ENCODE results near the gene CCL2. TPM values are rescaled to one million over a fixed set of nuclear protein-coding genes. Genes with fewer than 3 reads are reported as not detected.
A peak's percentile ranks its signal among the peaks of the same experiment; 100 is the strongest.

CCL2 gene
- total RNA-seq, 1 donor from 2014 or later: 7.0 TPM

GRCh38 chr17:34253139-34253525, 2.0 kb upstream of the CCL2 start:
- no peak overlapping the region for H3K4me2 ChIP-seq
- H3K79me2 ChIP-seq (ENCODE audit: low read depth): no peaks in the 10 kb centered on the region
- H3K27ac Mint-ChIP-seq: no peak overlapping the region
- H3K36me3 Mint-ChIP-seq: no peaks in the 10 kb centered on the region
- H3K9me3 ChIP-seq (ENCODE audit: low read depth): no peaks in the 10 kb centered on the region
- peaks cover 4% of the 10 kb centered on the region for H3K27me3 Mint-ChIP-seq (ENCODE audit: insufficient read depth, low read depth)
- no peaks in the 10 kb centered on the region for H4K20me1 ChIP-seq (ENCODE audit: low read depth)
- no peak for DNase-seq (ENCODE audit: low spot score)
- H3K27ac ChIP-seq: no peak overlapping the region
- H3K9ac ChIP-seq: no peak overlapping the region
- no peaks in the 10 kb centered on the region for H3K9me3 Mint-ChIP-seq
- H2AFZ ChIP-seq (replicated peaks): no peak overlapping the region
- no peaks in the 10 kb centered on the region for H3K36me3 ChIP-seq
- H3K27me3 ChIP-seq: no peaks in the 10 kb centered on the region
- TF ChIP-seq CTCF (IDR thresholded peaks at IDR 0.05) (no peak), EZH2phosphoT487 (IDR thresholded peaks at IDR 0.05) (no peak), EZH2 (IDR thresholded peaks at IDR 0.05) (no peak)
- peaks cover 13% of the 10 kb centered on the region for H3K4me1 ChIP-seq
- peaks cover 40% of the 10 kb centered on the region for H3K4me1 Mint-ChIP-seq
- no peak overlapping the region for H3K4me3 Mint-ChIP-seq
- H3F3A ChIP-seq (ENCODE audit: low read depth): peaks cover 16% of the 10 kb centered on the region
- no peak overlapping the region for H3K4me3 ChIP-seq

- H4K20me1 ChIP-seq (ENCODE audit: low read depth): no peaks in the 10 kb centered on the region
- Mint-ChIP-seq H3K4me3 (peak overlapping the region; percentile 23), H3K27me3 (ENCODE audit: insufficient read depth, low read depth) (peaks cover 3% of the 10 kb centered on the region), H3K27ac (no peak overlapping the region), H3K9me3 (no peaks in the 10 kb centered on the region), H3K4me1 (peaks cover 40% of the 10 kb centered on the region), H3K36me3 (no peaks in the 10 kb centered on the region)
- H3F3A ChIP-seq (ENCODE audit: low read depth): peaks cover 16% of the 10 kb centered on the region
- no peak for DNase-seq (ENCODE audit: low spot score)
- H3K27ac ChIP-seq: peak overlapping the region; percentile 51
- no peaks in the 10 kb centered on the region for H3K36me3 ChIP-seq
- H3K4me1 ChIP-seq: peaks cover 17% of the 10 kb centered on the region
- TF ChIP-seq CTCF (IDR thresholded peaks at IDR 0.05) (no peak), EZH2 (IDR thresholded peaks at IDR 0.05) (no peak), EZH2phosphoT487 (IDR thresholded peaks at IDR 0.05) (no peak)
- H2AFZ ChIP-seq (replicated peaks): no peak overlapping the region
- H3K27me3 ChIP-seq: no peaks in the 10 kb centered on the region
- H3K4me3 ChIP-seq: no peak overlapping the region
- H3K9ac ChIP-seq: no peak overlapping the region
- H3K9me3 ChIP-seq (ENCODE audit: low read depth): no peaks in the 10 kb centered on the region
- no peaks in the 10 kb centered on the region for H3K79me2 ChIP-seq (ENCODE audit: low read depth)
- peak overlapping the region; percentile 85 for H3K4me2 ChIP-seq
Observed at GRCh38 chr17:34254146-34254545, 939 bp upstream of the CCL2 start.

GRCh38 chr17:34255381-34255732, 272 bp downstream of the CCL2 start:
- Mint-ChIP-seq H3K27me3 (ENCODE audit: insufficient read depth, low read depth) (peaks cover 3% of the 10 kb centered on the region), H3K4me1 (peaks cover 45% of the 10 kb centered on the region), H3K36me3 (no peaks in the 10 kb centered on the region), H3K9me3 (no peaks in the 10 kb centered on the region), H3K4me3 (peak overlapping the region; percentile 84), H3K27ac (peak overlapping the region; percentile 96)
- Histone ChIP-seq H3K9me3 (ENCODE audit: low read depth) (no peaks in the 10 kb centered on the region), H3K27me3 (no peaks in the 10 kb centered on the region), H3K9ac (peak overlapping the region; percentile 11), H4K20me1 (ENCODE audit: low read depth) (no peaks in the 10 kb centered on the region), H3K36me3 (no peaks in the 10 kb centered on the region), H3F3A (ENCODE audit: low read depth) (peaks cover 16% of the 10 kb centered on the region), H3K4me2 (peak overlapping the region; percentile 85), H3K4me3 (peak overlapping the region; percentile 49), H3K27ac (peak overlapping the region; percentile 41), H3K79me2 (ENCODE audit: low read depth) (no peaks in the 10 kb centered on the region), H2AFZ (replicated peaks) (peak overlapping the region; percentile 97), H3K4me1 (peaks cover 17% of the 10 kb centered on the region)
- DNase-seq (ENCODE audit: low spot score): no peak
- TF ChIP-seq EZH2 (IDR thresholded peaks at IDR 0.05): no peak
- no peak for TF ChIP-seq EZH2phosphoT487 (IDR thresholded peaks at IDR 0.05)
- TF ChIP-seq CTCF (IDR thresholded peaks at IDR 0.05): no peak

All from neural progenitor cell (in vitro differentiated cells).